DMS 273 (cell line): ENCODE measurements around the gene TIAM1.
"Not testable (repeated sequence)": the region's sequence is repeated elsewhere in the genome, so short reads cannot be mapped to it uniquely, and the experiment has no call there.

Source experiments
- DNase-seq: peaks from one replicate; lab custom pipeline; 2025; ENCODE audit not compliant: unreplicated experiment; lab: John Stamatoyannopoulos, UW

The TIAM1 gene

GRCh38 chr21:31260790-31261189, 83.3 kb downstream of the TIAM1 start:
- no peak for DNase-seq

DNA sequence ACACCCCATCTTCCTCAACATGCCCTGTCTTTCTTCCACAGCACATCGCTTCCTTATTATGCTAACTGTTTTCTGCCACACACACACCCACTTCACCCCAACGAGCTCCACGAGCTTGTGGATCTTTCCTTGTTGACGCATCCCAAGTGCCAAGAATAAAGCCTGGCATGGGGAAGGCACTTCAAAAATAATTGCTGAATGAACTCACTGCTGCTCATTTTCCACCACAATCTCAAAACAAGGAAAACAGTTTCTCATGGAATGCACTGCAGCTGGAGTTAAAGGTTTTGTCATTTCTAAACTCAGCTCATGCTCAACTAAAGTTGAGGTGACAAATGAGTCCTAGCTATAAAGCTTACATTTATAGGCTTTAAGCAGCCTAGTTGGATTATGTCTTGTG, 86.0 kb downstream of the TIAM1 start:
- no peak for DNase-seq

DNA sequence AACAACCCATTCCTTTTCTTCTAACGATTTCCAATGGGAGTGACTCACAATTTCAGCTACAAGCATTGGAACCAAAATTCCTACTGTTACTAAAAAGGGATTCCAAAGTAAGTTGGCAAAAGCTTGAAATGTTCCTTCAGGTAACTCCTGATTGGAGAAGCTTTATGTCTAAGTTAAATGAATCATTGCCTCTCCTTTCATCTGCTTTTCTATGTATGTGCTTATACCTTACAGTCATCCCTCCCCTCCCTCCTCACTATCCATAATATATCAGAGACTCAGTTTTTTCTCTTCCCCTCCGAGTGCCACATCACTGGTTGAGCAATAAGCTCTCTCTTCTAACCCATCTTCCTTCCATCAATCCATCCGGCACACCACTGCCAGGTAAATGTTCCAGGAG, 86.8 kb downstream of the TIAM1 start:
- DNase-seq, result no peak

DNA sequence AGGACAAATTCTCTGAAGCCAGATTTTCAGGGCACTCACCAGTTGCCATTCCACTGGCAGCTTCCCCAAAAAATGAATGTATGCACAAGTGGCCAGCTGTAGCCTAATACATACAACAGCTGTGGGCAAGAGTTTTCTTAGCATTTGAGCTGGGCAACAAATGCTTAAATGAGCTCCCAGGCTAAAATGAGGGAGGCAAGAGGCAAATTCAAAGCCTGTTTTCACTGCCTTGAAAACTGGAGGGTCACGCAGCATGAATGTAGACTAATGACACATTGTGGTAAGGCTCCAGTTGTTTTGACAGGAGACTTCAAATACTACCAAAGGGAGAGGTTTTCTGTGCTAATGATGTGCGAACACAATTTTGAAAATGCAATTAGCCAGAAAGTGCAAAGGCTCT, 88.2 kb downstream of the TIAM1 start:
- DNase-seq, result peak; percentile 87

DNA sequence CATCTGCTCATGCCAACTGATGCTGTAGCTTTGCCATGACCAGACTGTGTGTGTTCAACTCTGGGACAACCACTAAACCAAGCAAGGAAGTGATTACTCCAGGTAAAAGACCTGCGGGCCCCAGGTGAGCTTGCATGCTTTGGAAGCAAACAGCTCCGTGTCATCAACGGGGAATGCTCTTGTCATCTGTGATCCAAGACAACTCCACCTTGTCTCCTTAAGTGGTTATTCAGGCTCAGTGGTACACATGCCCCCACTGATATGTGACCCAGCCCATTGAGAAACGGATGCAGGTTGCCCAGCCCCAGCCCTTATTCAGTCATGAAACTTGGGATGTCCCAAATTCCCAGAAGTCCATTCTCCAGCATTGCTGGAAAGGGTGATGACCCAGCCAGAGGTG, 89.0 kb downstream of the TIAM1 start:
- no peak for DNase-seq

- peak; percentile 80 for DNase-seq
These were observed 89.9 kb downstream of the TIAM1 start for GRCh38 chr21:31254131-31254530.

DNA sequence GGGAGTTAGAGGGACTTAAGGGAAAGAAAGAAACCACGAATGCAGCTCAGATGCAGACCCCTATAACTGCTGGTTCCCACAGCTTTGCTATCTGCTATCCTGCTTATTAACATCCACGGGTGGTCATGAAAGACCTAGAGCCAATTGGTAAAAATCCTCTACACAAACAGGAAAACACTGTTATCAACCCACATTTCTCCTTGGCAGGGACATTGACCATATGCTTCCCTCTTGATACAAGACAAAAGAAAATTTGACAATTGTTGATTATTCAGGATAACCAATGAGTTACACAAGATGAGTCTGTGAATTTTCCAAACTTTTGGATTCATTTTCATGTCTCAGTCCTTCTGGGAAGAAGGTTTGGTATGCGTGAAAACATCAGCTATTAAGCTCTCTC, 90.4 kb downstream of the TIAM1 start:
- no peak for DNase-seq

- DNase-seq, result no peak
These were observed 91.5 kb downstream of the TIAM1 start for GRCh38 chr21:31252611-31253010.

- no peak for DNase-seq
These were observed 92.0 kb downstream of the TIAM1 start for GRCh38 chr21:31252091-31252490.

GRCh38 chr21:31251686-31252085, 92.4 kb downstream of the TIAM1 start:
- DNase-seq, result no peak

- DNase-seq, result no peak
These were observed 95.5 kb downstream of the TIAM1 start for GRCh38 chr21:31248598-31248997.

GRCh38 chr21:31243611-31244010, 100.5 kb downstream of the TIAM1 start:
- DNase-seq, result no peak

- no peak for DNase-seq
These were observed 107.5 kb downstream of the TIAM1 start for GRCh38 chr21:31236528-31236927.

GRCh38 chr21:31235671-31236450, 108.2 kb downstream of the TIAM1 start:
- DNase-seq, result no peak

GRCh38 chr21:31234936-31235335, 109.1 kb downstream of the TIAM1 start:
- peak; percentile 32 for DNase-seq

- DNase-seq, result peak; percentile 14
These were observed 110.3 kb downstream of the TIAM1 start for GRCh38 chr21:31233711-31234110.

- DNase-seq, result no peak
These were observed 111.7 kb downstream of the TIAM1 start for GRCh38 chr21:31232344-31232743.

GRCh38 chr21:31230937-31231336, 113.1 kb downstream of the TIAM1 start:
- DNase-seq, result no peak

DNA sequence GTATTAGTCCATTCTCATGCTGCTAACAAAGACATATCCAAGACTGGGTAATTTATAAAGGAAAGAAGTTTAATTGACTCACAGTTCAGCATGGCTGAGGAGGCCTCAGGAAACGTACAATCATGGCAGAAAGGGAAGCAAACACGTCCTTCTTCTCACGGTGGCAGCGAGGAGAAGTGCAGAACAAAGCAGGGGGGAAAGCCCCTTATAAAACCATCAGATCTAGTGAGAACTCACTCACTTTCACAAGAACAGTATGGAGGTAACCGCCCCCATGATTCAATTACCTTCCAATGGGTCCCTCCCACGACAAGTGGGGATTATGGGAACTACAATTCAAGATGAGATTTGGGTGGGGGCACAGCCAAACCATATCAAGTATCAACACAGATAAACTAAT, 115.3 kb downstream of the TIAM1 start:
- DNase-seq, result not testable (repeated sequence)

DNA sequence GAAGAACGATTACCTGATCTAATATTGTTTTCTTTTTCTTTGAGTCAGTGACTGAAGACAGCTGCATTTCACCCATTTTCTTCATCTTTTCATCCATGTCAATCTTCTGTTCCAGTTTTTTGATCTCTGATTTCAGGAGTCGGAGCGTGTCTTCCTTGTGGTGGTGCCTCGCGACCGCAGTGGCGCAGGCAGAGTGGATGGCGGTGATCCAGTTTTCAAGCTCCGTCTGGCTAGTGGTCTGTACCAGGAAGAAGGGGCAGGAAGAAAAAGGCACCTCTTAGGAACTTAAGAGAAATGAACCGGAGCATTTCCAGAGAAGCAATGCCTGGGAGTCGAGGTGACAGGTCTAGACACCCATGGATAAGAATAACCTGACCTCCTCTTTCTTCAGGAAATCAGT, 118.3 kb downstream of the TIAM1 start:
- DNase-seq, result no peak

GRCh38 chr21:31222142-31222541, 121.9 kb downstream of the TIAM1 start:
- no peak for DNase-seq

GRCh38 chr21:31221043-31221442, 123.0 kb downstream of the TIAM1 start:
- DNase-seq, result no peak

- no peak for DNase-seq
These were observed 123.5 kb downstream of the TIAM1 start for GRCh38 chr21:31220575-31220974.
